Measurements from ENCODE around the gene ABCA2. TPM values are rescaled to one million over a fixed set of nuclear protein-coding genes. Genes with fewer than 3 reads are reported as not detected.

The ABCA2 gene
- polyA plus RNA-seq, 1 of the 3 experiments (the other 2 are of a cell fraction): 34.7 TPM

DNA sequence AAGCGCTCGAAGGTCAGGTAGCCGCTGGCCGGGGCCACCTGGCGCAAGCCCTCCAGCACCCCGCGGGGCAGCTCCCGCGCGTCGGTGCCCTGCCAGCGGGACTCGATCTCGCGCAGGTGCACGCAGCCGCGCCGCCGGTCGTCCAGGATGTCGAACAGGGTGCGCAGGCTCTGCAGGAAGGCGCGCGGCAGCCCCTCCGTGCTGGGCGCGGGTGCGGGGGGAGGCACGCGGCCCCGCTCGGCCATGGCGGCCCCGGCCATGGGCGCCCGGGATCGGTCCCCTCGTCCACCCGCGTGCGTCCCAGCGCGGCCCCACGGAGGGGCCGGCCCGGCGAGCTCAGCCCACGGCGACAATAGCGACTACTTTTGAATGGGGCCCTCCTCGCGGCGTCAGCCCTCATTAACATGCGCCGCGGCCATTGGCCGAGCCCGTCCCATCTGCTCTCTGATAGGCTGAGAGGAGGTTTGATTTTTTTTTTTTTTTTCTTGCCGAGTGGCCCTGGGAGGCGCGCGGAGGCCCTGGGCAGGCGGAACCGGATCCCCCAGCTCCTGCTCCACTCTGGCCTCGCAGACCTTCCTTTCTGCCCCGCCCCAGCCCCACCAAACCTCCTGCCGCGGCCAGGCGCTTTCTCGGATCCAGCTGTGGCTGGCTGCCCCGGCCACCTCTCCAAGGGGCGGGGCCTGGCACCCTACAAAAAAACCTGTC lies 42.3 kb upstream of the ABCA2 start, which contains the start of gene SAPCD2 (continued):
- TF ChIP-seq PBX3 (IDR thresholded peaks at IDR 0.05) (no peak), MAX (IDR thresholded peaks at IDR 0.05; ENCODE audit: low read depth) (no peak), MXI1 (IDR thresholded peaks at IDR 0.05; ENCODE audit: low read depth, low read length) (peak; percentile 65), FOSL2 (IDR thresholded peaks at IDR 0.05; ENCODE audit: borderline replicate concordance, low read depth) (no peak), YY1 (IDR thresholded peaks at IDR 0.05; ENCODE audit: low read depth) (no peak)

DNA sequence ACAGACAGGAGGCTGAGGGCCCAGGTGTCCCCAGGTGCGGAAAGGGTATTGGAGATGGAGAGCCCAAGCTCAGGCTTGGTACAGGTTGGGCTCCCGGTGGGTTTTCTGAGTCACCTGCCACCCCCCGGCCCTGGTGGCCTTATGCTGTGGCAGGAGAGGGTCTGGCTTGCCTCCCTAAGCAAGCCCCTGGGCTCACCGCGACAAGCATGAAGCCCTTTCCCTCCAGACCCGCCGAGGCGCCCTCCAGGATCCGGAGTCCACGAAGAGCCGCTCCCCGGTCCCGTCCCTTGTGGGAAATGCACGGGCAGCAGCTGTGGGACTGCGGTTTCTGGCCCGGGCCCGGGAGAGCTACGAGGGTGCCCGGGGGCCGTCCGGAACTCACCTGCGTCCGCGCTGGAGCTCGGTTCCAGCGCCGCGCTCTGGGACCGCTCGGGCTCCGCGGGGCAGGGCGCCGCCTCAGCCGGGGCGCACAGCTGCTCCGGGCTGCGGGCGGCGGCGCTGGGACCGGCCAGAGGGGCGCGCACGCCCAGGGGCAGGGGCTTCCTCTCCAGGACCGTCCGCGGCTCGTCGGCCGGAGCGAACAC lies 41.6 kb upstream of the ABCA2 start:
- Histone ChIP-seq H3K36me3 (replicated peaks in 1 of 2; ENCODE audit: control insufficient read depth in 1 of 2, insufficient read depth in 2 of 2, low read length in 1 of 2) (no peaks in the 10 kb centered on the region), H3K4me2 (peak overlapping the region; percentile 48), H3K27me3 (ENCODE audit: insufficient read depth) (no peaks in the 10 kb centered on the region), H3K4me1 (ENCODE audit: control insufficient read depth in 1 of 2, insufficient read depth in 2 of 2, low read depth in 1 of 2, low read length in 1 of 2) (peaks cover 0 to 29% of the 10 kb centered on the region in 2 experiments; a peak in 1 of 4 replicates), H3K9me2 (no peaks in the 10 kb centered on the region), H3K79me2 (ENCODE audit: insufficient read depth) (0 out of 2 replicates have a peak, but pooled peaks cover 3% of the 10 kb centered on the region), H3K9ac (no peak overlapping the region), H3K27ac (ENCODE audit: low read depth in 2 of 2, low read length in 1 of 2) (no peak overlapping the region), H3K9me3 (no peaks in the 10 kb centered on the region), H2AFZ (ENCODE audit: low read depth) (no peak overlapping the region), H3K4me3 (ENCODE audit: low read depth in 2 of 2, low read length in 1 of 2) (peak overlapping the region; percentile 53 to 57), H3F3A (replicated peaks; ENCODE audit: insufficient read depth) (peaks cover 11% of the 10 kb centered on the region), H4K20me1 (ENCODE audit: insufficient read depth) (peaks cover 12% of the 10 kb centered on the region; the same call in 1 of the 2 replicates)
- DNase-seq: peak; percentile 67
- WGBS (ENCODE audit: low lambda C conversion rate): 3% methylated on average over 6 of the region's 52 CpGs
- ChIA-PET POLR2A (interaction anchor here (0.6 to 2.8 kb wide), 3 partner anchors 14 to 23 kb away, joined by 3 to 21 read pairs (median 12); partner anchors contain the start of genes MAN1B1 and NPDC1), CTCF (interaction anchor here (0.5 to 16.8 kb wide), 13 partner anchors 8 to 1843 kb away, joined by 3 to 803 read pairs (median 12); partner anchors contain the start of genes ABCA2, CYSRT1, ENTPD2 and FUT7)
- no peak for TF ChIP-seq GABPA (IDR thresholded peaks at IDR 0.05; ENCODE audit: low read depth)
- TF ChIP-seq ZBTB33 (IDR thresholded peaks at IDR 0.05; ENCODE audit: borderline replicate concordance, low read depth): no peak
- TF ChIP-seq FOXM1 (IDR thresholded peaks at IDR 0.05; ENCODE audit: low read depth): no peak
- no peak for TF ChIP-seq FOXJ3 (CRISPR knock-in tag; IDR thresholded peaks at IDR 0.05)
- TF ChIP-seq CHD2 (IDR thresholded peaks at IDR 0.05; ENCODE audit: low read length, partially characterized antibody): no peak
- TF ChIP-seq MEF2A (IDR thresholded peaks at IDR 0.05; ENCODE audit: borderline replicate concordance, low read depth): no peak
- no peak for TF ChIP-seq EP300 (IDR thresholded peaks at IDR 0.05; ENCODE audit: borderline replicate concordance in 1 of 2, low read depth in 1 of 2, low read length in 1 of 2)
- no peak for TF ChIP-seq FOSL2 (IDR thresholded peaks at IDR 0.05; ENCODE audit: borderline replicate concordance, low read depth)
- TF ChIP-seq, protein P1, sequence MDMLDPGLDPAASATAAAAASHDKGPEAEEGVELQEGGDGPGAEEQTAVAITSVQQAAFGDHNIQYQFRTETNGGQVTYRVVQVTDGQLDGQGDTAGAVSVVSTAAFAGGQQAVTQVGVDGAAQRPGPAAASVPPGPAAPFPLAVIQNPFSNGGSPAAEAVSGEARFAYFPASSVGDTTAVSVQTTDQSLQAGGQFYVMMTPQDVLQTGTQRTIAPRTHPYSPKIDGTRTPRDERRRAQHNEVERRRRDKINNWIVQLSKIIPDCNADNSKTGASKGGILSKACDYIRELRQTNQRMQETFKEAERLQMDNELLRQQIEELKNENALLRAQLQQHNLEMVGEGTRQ (IDR thresholded peaks at IDR 0.05; ENCODE audit: borderline replicate concordance, low read depth, low read length): no peak
- TF ChIP-seq RAD21 (IDR thresholded peaks at IDR 0.05; ENCODE audit: low read length): no peak
- TF ChIP-seq RXRA (IDR thresholded peaks at IDR 0.05; ENCODE audit: borderline replicate concordance, low read depth): no peak
- TF ChIP-seq SMC3 (IDR thresholded peaks at IDR 0.05; ENCODE audit: low read depth, low read length): no peak
- TF ChIP-seq RCOR1 (IDR thresholded peaks at IDR 0.05; ENCODE audit: low read length): no peak
- no peak for TF ChIP-seq YY1 (IDR thresholded peaks at IDR 0.05; ENCODE audit: low read depth)
- no peak for TF ChIP-seq TEAD4 (IDR thresholded peaks at IDR 0.05; ENCODE audit: borderline replicate concordance, insufficient read depth)
- TF ChIP-seq SIN3A (IDR thresholded peaks at IDR 0.05; ENCODE audit: borderline replicate concordance, low read depth, low read length): no peak
- no peak for TF ChIP-seq JUND (IDR thresholded peaks at IDR 0.05)
- TF ChIP-seq GATA2 (CRISPR knock-in tag; IDR thresholded peaks at IDR 0.05): no peak
- TF ChIP-seq, protein P2, sequence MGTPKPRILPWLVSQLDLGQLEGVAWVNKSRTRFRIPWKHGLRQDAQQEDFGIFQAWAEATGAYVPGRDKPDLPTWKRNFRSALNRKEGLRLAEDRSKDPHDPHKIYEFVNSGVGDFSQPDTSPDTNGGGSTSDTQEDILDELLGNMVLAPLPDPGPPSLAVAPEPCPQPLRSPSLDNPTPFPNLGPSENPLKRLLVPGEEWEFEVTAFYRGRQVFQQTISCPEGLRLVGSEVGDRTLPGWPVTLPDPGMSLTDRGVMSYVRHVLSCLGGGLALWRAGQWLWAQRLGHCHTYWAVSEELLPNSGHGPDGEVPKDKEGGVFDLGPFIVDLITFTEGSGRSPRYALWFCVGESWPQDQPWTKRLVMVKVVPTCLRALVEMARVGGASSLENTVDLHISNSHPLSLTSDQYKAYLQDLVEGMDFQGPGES (IDR thresholded peaks at IDR 0.05; ENCODE audit: low read depth, low read length): no peak

All from SK-N-SH (cell line).